Neuronal stem cell (in vitro differentiated cells): Measurements from ENCODE around the gene TEDC1.
"Not testable (repeated sequence)": the region's sequence is repeated elsewhere in the genome, so short reads cannot be mapped to it uniquely, and the experiment has no call there.

ENCODE experiments used
- DNase-seq: peaks from one replicate; pipeline ENCODE4 v3.0.0-alpha.2; 2013; ENCODE audit warnings: low spot score
- H2AFZ ChIP-seq: one replicate; pipeline ENCODE4 v1.6.1; 2013; ENCODE audit warnings: mild to moderate bottlenecking, low read length, inconsistent platforms
- H2AK5ac ChIP-seq: 2 replicates; pipeline ENCODE4 v1.6.1; 2013; ENCODE audit warnings: low read depth, mild to moderate bottlenecking, inconsistent platforms, low read length, moderate library complexity, mixed read lengths
- H2BK120ac ChIP-seq: 2 replicates; pipeline ENCODE4 v1.6.1; 2013; ENCODE audit warnings: low read depth, mild to moderate bottlenecking, inconsistent platforms, low read length, moderate library complexity, mixed read lengths
- H2BK12ac ChIP-seq: one replicate; pipeline ENCODE4 v1.6.1; 2013; ENCODE audit warnings: low read length, inconsistent platforms
- H2BK15ac ChIP-seq: 2 replicates; pipeline ENCODE4 v1.6.1; 2013; ENCODE audit warnings: mild to moderate bottlenecking, low read length, inconsistent platforms, mixed read lengths
- H2BK5ac ChIP-seq: one replicate; pipeline ENCODE4 v1.6.1; 2013; ENCODE audit warnings: inconsistent platforms, mild to moderate bottlenecking, low read length, moderate library complexity
- H3K14ac ChIP-seq: one replicate; pipeline ENCODE4 v1.6.1; 2013; ENCODE audit warnings: low read length, inconsistent platforms
- H3K18ac ChIP-seq: 2 replicates; pipeline ENCODE4 v1.6.1; 2013; ENCODE audit warnings: low read length, inconsistent platforms
- H3K23ac ChIP-seq: 2 replicates; pipeline ENCODE4 v1.6.1; 2013; ENCODE audit warnings: low read depth, mild to moderate bottlenecking, mixed read lengths, low read length, inconsistent platforms; ENCODE audit not compliant: poor library complexity
- H3K27ac ChIP-seq: replicated peaks from 3 replicates; pipeline ENCODE4 v1.5.1; 2013; ENCODE audit warnings: low read length, inconsistent platforms
- H3K27me3 ChIP-seq, 3 experiments: 2 replicates each; pipeline ENCODE4 v1.6.1; 2013; ENCODE audit warnings: low read length in 3 of 3, mild to moderate bottlenecking in 2 of 3, inconsistent platforms in 1 of 3, low read depth in 1 of 3, mixed read lengths in 1 of 3, moderate library complexity in 1 of 3; ENCODE audit not compliant: control insufficient read depth in 3 of 3, insufficient read depth in 3 of 3
- H3K36me3 ChIP-seq, 2 donors: replicated peaks in 1 of 2; 2 replicates each; pipeline ENCODE4 v1.6.1; 2013; ENCODE audit warnings: low read length in 2 of 2; ENCODE audit not compliant: control insufficient read depth in 2 of 2, insufficient read depth in 2 of 2
- H3K4ac ChIP-seq: 2 replicates; pipeline ENCODE4 v1.6.1; 2013; ENCODE audit warnings: inconsistent platforms, mild to moderate bottlenecking, low read length, moderate library complexity
- H3K4me1 ChIP-seq, 2 donors: 1 replicate in 1 of 2; 2 replicates in 1 of 2; pipeline ENCODE4 v1.6.1; 2013; ENCODE audit warnings: low read length in 2 of 2, low read depth in 1 of 2; ENCODE audit not compliant: control insufficient read depth in 2 of 2, insufficient read depth in 1 of 2
- H3K4me2 ChIP-seq: one replicate; pipeline ENCODE4 v1.6.1; 2013; ENCODE audit warnings: mild to moderate bottlenecking, low read length, inconsistent platforms; ENCODE audit not compliant: insufficient read depth, poor library complexity, severe bottlenecking
- H3K4me3 ChIP-seq, 2 donors: 2 replicates each; pipeline ENCODE4 v1.5.1; 2013; ENCODE audit warnings: low read length in 2 of 2, mild to moderate bottlenecking in 2 of 2, inconsistent platforms in 1 of 2, moderate library complexity in 1 of 2
- H3K79me1 ChIP-seq: one replicate; pipeline ENCODE4 v1.6.1; 2013; ENCODE audit warnings: low read depth, mild to moderate bottlenecking, inconsistent platforms, low read length, moderate library complexity
- H3K9ac ChIP-seq: one replicate; pipeline ENCODE4 v1.6.1; 2013; ENCODE audit warnings: mild to moderate bottlenecking, low read depth, low read length, inconsistent platforms; ENCODE audit not compliant: poor library complexity
- H3K9me3 ChIP-seq, 2 donors: replicated peaks in 1 of 2; 2 replicates each; pipeline versions ENCODE3 to v1.6.1; 2013; ENCODE audit warnings: low read length in 2 of 2, mild to moderate bottlenecking in 2 of 2, inconsistent platforms in 1 of 2, low read depth in 1 of 2, mixed read lengths in 1 of 2, moderate library complexity in 1 of 2; ENCODE audit not compliant: control insufficient read depth in 2 of 2, insufficient read depth in 1 of 2
- H4K8ac ChIP-seq: one replicate; pipeline ENCODE4 v1.6.1; 2013; ENCODE audit warnings: low read depth, mild to moderate bottlenecking, inconsistent platforms, low read length, moderate library complexity
- H4K91ac ChIP-seq: one replicate; pipeline ENCODE4 v1.6.1; 2013; ENCODE audit warnings: low read length, low read depth, mild to moderate bottlenecking, inconsistent platforms; ENCODE audit not compliant: poor library complexity
- WGBS, 2 donors: extraction: QIAGEN DNeasy Blood & Tissue Kit; methylation state at CpG; one replicate each; pipeline ENCODE4 v1.1.7; 2013; ENCODE audit warnings: missing lambda C conversion rate in 2 of 2, mixed read lengths in 1 of 2; ENCODE audit not compliant: insufficient read length in 2 of 2, insufficient replicate concordance in 1 of 2; ENCODE audit errors: extremely low coverage in 2 of 2; 5-methylcytosine and 5-hydroxymethylcytosine counted together

Gene TEDC1

GRCh38 chr14:105546410-105546809 is 55.4 kb downstream of the TEDC1 start:
- not testable (repeated sequence) for H2BK120ac ChIP-seq, H3K4me2 ChIP-seq, H3K9ac ChIP-seq, H3K27ac ChIP-seq, H3K36me3 ChIP-seq, DNase-seq, H3K4ac ChIP-seq, H3K14ac ChIP-seq, H2AK5ac ChIP-seq, H2BK12ac ChIP-seq, H4K91ac ChIP-seq, H4K8ac ChIP-seq, H3K79me1 ChIP-seq, H2AFZ ChIP-seq, H2BK5ac ChIP-seq, H3K23ac ChIP-seq, H3K4me3 ChIP-seq, H2BK15ac ChIP-seq, H3K4me1 ChIP-seq, H3K18ac ChIP-seq
- WGBS, 2 donors, result no CpG with 5 or more reads among the region's 20 CpGs
- peaks cover 0 to 45% (median 0%) of the 10 kb centered on the region in 3 experiments for H3K27me3 ChIP-seq
- peaks cover 4 to 18% of the 10 kb centered on the region in 2 donors for H3K9me3 ChIP-seq

- not testable (repeated sequence) for H2AK5ac ChIP-seq, H3K23ac ChIP-seq, H3K4me1 ChIP-seq, H2AFZ ChIP-seq, H3K36me3 ChIP-seq, H3K18ac ChIP-seq, H3K9ac ChIP-seq, H4K91ac ChIP-seq, H2BK5ac ChIP-seq, H3K4me3 ChIP-seq, H2BK12ac ChIP-seq, DNase-seq, H2BK15ac ChIP-seq, H2BK120ac ChIP-seq, H3K4ac ChIP-seq, H4K8ac ChIP-seq, H3K79me1 ChIP-seq, H3K4me2 ChIP-seq, H3K14ac ChIP-seq, H3K27ac ChIP-seq
- Histone ChIP-seq H3K27me3 (peaks cover 0 to 43% (median 0%) of the 10 kb centered on the region in 3 experiments), H3K9me3 (peaks cover 4 to 16% of the 10 kb centered on the region in 2 donors)
- no CpG with 5 or more reads among the region's 24 CpGs for WGBS, 2 donors
Observed at GRCh38 chr14:105547072-105547471, 56.0 kb downstream of the TEDC1 start.

GRCh38 chr14:105547741-105548169 is 56.7 kb downstream of the TEDC1 start:
- H2BK12ac ChIP-seq, result no peak overlapping the region
- H3K4me2 ChIP-seq, result no peak overlapping the region
- no peak overlapping the region for H4K8ac ChIP-seq
- H3K4me3 ChIP-seq, result no peak overlapping the region
- H3K79me1 ChIP-seq, result no peaks in the 10 kb centered on the region
- H3K4ac ChIP-seq, result no peak overlapping the region
- no peak overlapping the region for H2BK15ac ChIP-seq
- no CpG with 5 or more reads among the region's 38 CpGs for WGBS, 2 donors
- no peak overlapping the region for H2AK5ac ChIP-seq
- H3K9me3 ChIP-seq, result peaks cover 4 to 16% of the 10 kb centered on the region in 2 donors
- no peak overlapping the region for H2BK5ac ChIP-seq
- H3K23ac ChIP-seq, result no peak overlapping the region
- no peak overlapping the region for H2BK120ac ChIP-seq
- DNase-seq, result no peak
- H2AFZ ChIP-seq, result no peak overlapping the region
- H3K27ac ChIP-seq, result no peak overlapping the region
- no peak overlapping the region for H3K18ac ChIP-seq
- H3K9ac ChIP-seq, result no peak overlapping the region
- no peak overlapping the region for H4K91ac ChIP-seq
- H3K14ac ChIP-seq, result no peak overlapping the region
- H3K27me3 ChIP-seq, result peaks cover 0 to 37% (median 0%) of the 10 kb centered on the region in 3 experiments
- no peaks in the 10 kb centered on the region for H3K4me1 ChIP-seq
- no peaks in the 10 kb centered on the region for H3K36me3 ChIP-seq
